ENCODE results near the gene APOL5. TPM values are rescaled to one million over a fixed set of nuclear protein-coding genes. Genes with fewer than 3 reads are reported as not detected.

Gene APOL5
- total and polyA plus RNA-seq, 9 of the 15 experiments (the other 6 are each of a cell fraction or from before 2014, with no cell fraction given): not detected

DNA sequence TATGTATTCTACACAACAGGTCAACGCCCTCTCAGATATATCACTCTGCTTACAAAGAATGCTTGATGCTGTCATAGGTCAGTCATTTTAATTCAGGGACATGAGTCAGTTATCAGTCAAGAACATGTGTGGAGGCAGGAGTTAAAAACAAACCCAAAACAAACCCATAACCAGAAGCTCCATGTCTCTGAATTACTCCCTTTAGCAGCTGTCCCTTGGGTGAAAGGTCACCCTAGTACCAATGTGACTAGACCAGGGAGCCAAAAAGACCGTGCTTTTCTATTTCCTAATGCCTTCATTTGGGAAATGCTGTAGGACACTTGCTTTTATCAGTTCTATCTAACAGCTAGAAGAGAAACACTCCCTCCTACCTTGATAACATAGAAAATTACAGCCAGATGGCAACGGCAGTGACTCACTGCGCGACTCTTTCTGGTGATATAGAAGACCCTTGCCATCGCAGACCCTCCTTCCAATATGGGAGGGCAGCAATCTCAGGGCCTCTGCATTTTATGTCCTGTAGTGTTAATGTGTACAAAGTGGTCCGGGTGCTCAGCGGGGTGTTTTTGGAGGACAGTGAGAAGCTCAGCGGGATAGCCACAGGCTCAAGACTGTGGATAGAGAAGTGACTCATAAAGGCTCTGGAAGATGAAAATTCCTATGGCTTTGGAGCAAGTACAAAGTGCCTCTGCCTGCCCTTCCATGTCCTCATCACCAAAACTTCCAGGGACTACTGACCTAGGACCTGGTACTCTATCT, 24.8 kb downstream of the APOL5 start (continued):
- TF ChIP-seq TEAD4 (IDR thresholded peaks at IDR 0.05; ENCODE audit: low read length) (peak; percentile 92), TEAD4 (CRISPR knock-in tag; IDR thresholded peaks at IDR 0.05; ENCODE audit: borderline replicate concordance) (no peak), HMBOX1 (IDR thresholded peaks at IDR 0.05) (peak; percentile 92), RNF2 (IDR thresholded peaks at IDR 0.05) (peak; percentile 42; the same call in 1 of the 2 replicates), ID3 (CRISPR knock-in tag; IDR thresholded peaks at IDR 0.05) (no peak), ID3 (tag; IDR thresholded peaks at IDR 0.05) (peak; percentile 81; the same call in 1 of the 2 replicates)
- TF ChIP-seq, protein P1, sequence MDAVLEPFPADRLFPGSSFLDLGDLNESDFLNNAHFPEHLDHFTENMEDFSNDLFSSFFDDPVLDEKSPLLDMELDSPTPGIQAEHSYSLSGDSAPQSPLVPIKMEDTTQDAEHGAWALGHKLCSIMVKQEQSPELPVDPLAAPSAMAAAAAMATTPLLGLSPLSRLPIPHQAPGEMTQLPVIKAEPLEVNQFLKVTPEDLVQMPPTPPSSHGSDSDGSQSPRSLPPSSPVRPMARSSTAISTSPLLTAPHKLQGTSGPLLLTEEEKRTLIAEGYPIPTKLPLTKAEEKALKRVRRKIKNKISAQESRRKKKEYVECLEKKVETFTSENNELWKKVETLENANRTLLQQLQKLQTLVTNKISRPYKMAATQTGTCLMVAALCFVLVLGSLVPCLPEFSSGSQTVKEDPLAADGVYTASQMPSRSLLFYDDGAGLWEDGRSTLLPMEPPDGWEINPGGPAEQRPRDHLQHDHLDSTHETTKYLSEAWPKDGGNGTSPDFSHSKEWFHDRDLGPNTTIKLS (IDR thresholded peaks at IDR 0.05; ENCODE audit: borderline replicate concordance, low read depth): 0 out of 2 replicates have a peak, but pooled peaks have one; percentile 32
